Measurements from ENCODE around the gene CYSRT1.

Gene CYSRT1

GRCh38 chr9:137273095-137273490, 48.1 kb downstream of the CYSRT1 start:
- no peak for DNase-seq

- no peak for DNase-seq
These were observed 48.8 kb downstream of the CYSRT1 start for GRCh38 chr9:137273611-137274320.

GRCh38 chr9:137275203-137275587, 50.2 kb downstream of the CYSRT1 start:
- no peak for DNase-seq

Measured in activated CD4-positive, alpha-beta T cell treated with anti-CD3 and anti-CD28 coated beads for 48 hours (primary cell).